RWPE1 (cell line): ENCODE data around the gene FRMD4A.

Source experiments
- CTCF ChIA-PET: fragments of 350-600 bp; sonication (Branson Sonifier 250); formaldehyde crosslinking; extraction: SDS; loops from one replicate; lab custom pipeline; 2021; lab: Yijun Ruan, JAX
- POLR2A ChIA-PET: fragments of 400-600 bp; formaldehyde crosslinking; extraction: SDS; loops from one replicate; lab custom pipeline; 2020; ENCODE audit warnings: antibody characterized with exemption; ENCODE audit not compliant: low non-redundant PET; lab: Yijun Ruan, JAX
- DNase-seq: peaks from one replicate; pipeline ENCODE4 v3.0.0; 2012; ENCODE audit warnings: low spot score
- H3K27ac ChIP-seq: fragments of 450-650 bp; 2 replicates; pipeline ENCODE4 v1.5.1; 2017
- CTCF ChIP-seq: fragments of 450-650 bp; conservative IDR thresholded peaks from 2 replicates; pipeline ENCODE4 v1.5.1; 2017; ENCODE audit warnings: low read depth, mild to moderate bottlenecking

Gene FRMD4A

GRCh38 chr10:13661256-13661655 is 669.5 kb downstream of the FRMD4A start:
- no peak for DNase-seq
- no peak for TF ChIP-seq CTCF
- POLR2A ChIA-PET: no interaction called here
- CTCF ChIA-PET: interaction anchor here (0.6 to 1.5 kb wide), 2 partner anchors 116 to 1301 kb away, joined by 3 read pairs; no protein-coding TSS in a partner anchor
- peak overlapping the region; percentile 91 for H3K27ac ChIP-seq

- CTCF ChIA-PET: interaction anchor here (0.6 to 1.8 kb wide), 5 partner anchors 114 to 1301 kb away, joined by 3 to 12 read pairs (median 9); no protein-coding TSS in a partner anchor
- TF ChIP-seq CTCF: no peak
- peak overlapping the region; percentile 91 for H3K27ac ChIP-seq
- POLR2A ChIA-PET: no interaction called here
- peak; percentile 84 for DNase-seq
These were observed 670.2 kb downstream of the FRMD4A start for GRCh38 chr10:13660551-13660920.

GRCh38 chr10:13659887-13660550 is 670.7 kb downstream of the FRMD4A start:
- POLR2A ChIA-PET: no interaction called here
- CTCF ChIA-PET: interaction anchor here (0.6 to 1.8 kb wide), 8 partner anchors 47 to 123 kb away, joined by 3 to 12 read pairs (median 5); no protein-coding TSS in a partner anchor
- peak; percentile 90 for TF ChIP-seq CTCF
- DNase-seq: peak; percentile 68
- H3K27ac ChIP-seq: peak overlapping the region; percentile 91

- peak overlapping the region; percentile 91 for H3K27ac ChIP-seq
- DNase-seq: no peak
- ChIA-PET POLR2A (no interaction called here), CTCF (interaction anchor here (0.7 to 1.8 kb wide), 7 partner anchors 48 to 124 kb away, joined by 3 to 12 read pairs (median 5); no protein-coding TSS in a partner anchor)
- TF ChIP-seq CTCF: no peak
These were observed 671.6 kb downstream of the FRMD4A start for GRCh38 chr10:13658871-13659685.

- DNase-seq: no peak
- ChIA-PET CTCF (no interaction called here), POLR2A (no interaction called here)
- no peak for TF ChIP-seq CTCF
- peak overlapping the region; percentile 91; the same call in 1 of the 2 replicates for H3K27ac ChIP-seq
These were observed 672.5 kb downstream of the FRMD4A start for GRCh38 chr10:13658264-13658663.

- ChIA-PET CTCF (interaction anchor here (0.7 kb wide), 1 partner anchor 120 kb away, joined by 8 read pairs; no protein-coding TSS in a partner anchor), POLR2A (no interaction called here)
- no peak for TF ChIP-seq CTCF
- H3K27ac ChIP-seq: no peak overlapping the region
- DNase-seq: no peak
These were observed 673.5 kb downstream of the FRMD4A start for GRCh38 chr10:13657101-13657680.
